HEK293T (cell line): ENCODE data around the gene CNKSR2.

Experiments used
- CTCF ChIA-PET: fragments of 350-600 bp; formaldehyde crosslinking; extraction: SDS; loops from one replicate; lab custom pipeline; 2021; ENCODE audit warnings: antibody characterized with exemption, inconsistent platforms; lab: Yijun Ruan, JAX
- POLR2A ChIA-PET: fragments of 350-600 bp; formaldehyde crosslinking; extraction: SDS; loops from one replicate; lab custom pipeline; 2020; ENCODE audit warnings: antibody characterized with exemption, inconsistent platforms; lab: Yijun Ruan, JAX
- DNase-seq: peaks from one replicate; pipeline ENCODE4 v3.0.0; 2012; ENCODE audit warnings: mixed read lengths; ENCODE audit errors: extremely low spot score
- ARNT ChIP-seq: fragments of 450-650 bp; IDR thresholded peaks from 2 replicates; pipeline ENCODE4 v1.6.1; 2017; ENCODE audit warnings: mild to moderate bottlenecking
- BHLHE40 ChIP-seq: fragments of 450-650 bp; IDR thresholded peaks from 2 replicates; pipeline ENCODE4 v1.6.1; 2016; ENCODE audit warnings: mild to moderate bottlenecking, moderate library complexity, borderline replicate concordance
- CTBP1 ChIP-seq: fragments of 450-650 bp; IDR thresholded peaks from 2 replicates; pipeline ENCODE4 v1.6.1; 2016; ENCODE audit warnings: borderline replicate concordance
- ELF4 ChIP-seq: fragments of 450-650 bp; IDR thresholded peaks from 2 replicates; pipeline ENCODE4 v1.6.1; 2017; ENCODE audit warnings: antibody characterized with exemption
- FOXA1 ChIP-seq: fragments of 450-650 bp; IDR thresholded peaks from 2 replicates; pipeline ENCODE4 v1.6.1; 2016; ENCODE audit warnings: mild to moderate bottlenecking
- FOXK2 ChIP-seq: fragments of 450-650 bp; IDR thresholded peaks from 2 replicates; pipeline ENCODE4 v1.6.1; 2016; ENCODE audit warnings: mild to moderate bottlenecking
- FOXM1 ChIP-seq: fragments of 450-650 bp; IDR thresholded peaks from 2 replicates; pipeline ENCODE4 v1.6.1; 2017; ENCODE audit warnings: mild to moderate bottlenecking, borderline replicate concordance
- HDGF ChIP-seq: fragments of 450-650 bp; IDR thresholded peaks from 2 replicates; pipeline ENCODE4 v1.6.1; 2017; ENCODE audit warnings: antibody characterized with exemption, borderline replicate concordance
- L3MBTL2 ChIP-seq: fragments of 450-650 bp; conservative IDR thresholded peaks from 2 replicates; pipeline ENCODE4 v1.6.1; 2016; ENCODE audit warnings: mild to moderate bottlenecking
- LEF1 ChIP-seq: fragments of 450-650 bp; IDR thresholded peaks from 2 replicates; pipeline ENCODE4 v1.6.1; 2017; ENCODE audit warnings: mild to moderate bottlenecking, borderline replicate concordance
- NFRKB ChIP-seq: fragments of 450-650 bp; IDR thresholded peaks from 2 replicates; pipeline ENCODE4 v1.6.1; 2016; ENCODE audit warnings: mild to moderate bottlenecking, moderate library complexity
- SP1 ChIP-seq: fragments of 450-650 bp; IDR thresholded peaks from 2 replicates; pipeline ENCODE4 v1.6.1; 2017
- SUZ12 ChIP-seq: fragments of 450-650 bp; IDR thresholded peaks from 2 replicates; pipeline ENCODE4 v1.6.1; 2016; ENCODE audit warnings: mild to moderate bottlenecking
- TARDBP ChIP-seq: fragments of 450-650 bp; IDR thresholded peaks from 2 replicates; pipeline ENCODE4 v1.6.1; 2016
- ZNF384 ChIP-seq: fragments of 450-650 bp; IDR thresholded peaks from 2 replicates; pipeline ENCODE4 v1.6.1; 2016
- TF ChIP-seq, protein P1 (sequence below): fragments of 450-650 bp; IDR thresholded peaks from 2 replicates; pipeline ENCODE4 v1.6.1; 2016

The CNKSR2 gene

DNA sequence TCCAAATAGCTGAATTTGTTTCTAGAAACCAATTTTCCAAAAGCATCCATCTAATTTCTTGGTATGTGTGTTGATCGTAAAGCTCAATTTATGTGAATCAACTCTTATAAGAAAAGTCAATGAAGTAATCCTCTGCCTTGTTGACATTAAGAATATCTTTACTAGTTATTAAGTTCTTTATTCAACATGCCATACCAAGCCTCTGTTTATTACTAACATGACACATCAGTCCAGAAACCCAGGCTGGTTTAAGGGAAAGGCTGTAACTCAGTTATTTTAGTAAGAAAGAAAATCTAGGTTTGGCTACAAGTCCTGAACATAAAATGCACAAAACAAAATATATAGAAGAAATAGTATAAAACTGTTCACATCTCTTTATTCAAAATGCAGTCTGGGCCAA is 235.9 kb downstream of the CNKSR2 start:
- TF ChIP-seq SUZ12 (no peak), BHLHE40 (no peak), FOXM1 (no peak), SP1 (no peak), ARNT (no peak), FOXK2 (no peak), L3MBTL2 (no peak)
- TF ChIP-seq, protein P1, sequence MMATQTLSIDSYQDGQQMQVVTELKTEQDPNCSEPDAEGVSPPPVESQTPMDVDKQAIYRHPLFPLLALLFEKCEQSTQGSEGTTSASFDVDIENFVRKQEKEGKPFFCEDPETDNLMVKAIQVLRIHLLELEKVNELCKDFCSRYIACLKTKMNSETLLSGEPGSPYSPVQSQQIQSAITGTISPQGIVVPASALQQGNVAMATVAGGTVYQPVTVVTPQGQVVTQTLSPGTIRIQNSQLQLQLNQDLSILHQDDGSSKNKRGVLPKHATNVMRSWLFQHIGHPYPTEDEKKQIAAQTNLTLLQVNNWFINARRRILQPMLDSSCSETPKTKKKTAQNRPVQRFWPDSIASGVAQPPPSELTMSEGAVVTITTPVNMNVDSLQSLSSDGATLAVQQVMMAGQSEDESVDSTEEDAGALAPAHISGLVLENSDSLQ: no peak
- ChIA-PET POLR2A (no interaction called here), CTCF (no interaction called here)
- no peak for DNase-seq

DNA sequence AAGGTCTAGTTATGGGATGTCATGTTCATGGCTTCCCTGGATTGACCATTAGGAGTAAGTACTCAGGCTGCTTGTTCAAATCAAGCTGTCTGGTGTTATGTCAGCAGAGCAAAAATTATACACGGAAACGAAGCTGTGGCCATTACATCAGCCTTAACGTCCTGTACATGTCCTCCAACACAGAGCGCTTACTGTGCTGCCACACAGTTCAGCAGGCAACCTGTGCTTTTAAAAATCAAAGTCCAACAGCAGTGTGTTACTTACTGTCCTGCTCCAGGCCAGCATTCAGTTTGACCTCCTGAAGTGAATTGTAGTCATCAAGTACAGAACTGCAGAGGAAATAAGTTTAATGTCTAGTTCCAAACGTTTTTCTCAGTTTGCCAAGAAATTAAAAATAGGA is 237.9 kb downstream of the CNKSR2 start:
- ChIA-PET CTCF (no interaction called here), POLR2A (no interaction called here)
- no peak for TF ChIP-seq FOXA1
- TF ChIP-seq, protein P1: no peak
- TF ChIP-seq BHLHE40: no peak
- TF ChIP-seq TARDBP: no peak
- no peak for TF ChIP-seq ELF4
- no peak for TF ChIP-seq SP1
- TF ChIP-seq LEF1: no peak
- no peak for TF ChIP-seq CTBP1
- TF ChIP-seq SUZ12: no peak
- no peak for TF ChIP-seq ZNF384
- no peak for TF ChIP-seq L3MBTL2
- no peak for TF ChIP-seq HDGF
- TF ChIP-seq FOXK2: no peak
- DNase-seq: no peak

DNA sequence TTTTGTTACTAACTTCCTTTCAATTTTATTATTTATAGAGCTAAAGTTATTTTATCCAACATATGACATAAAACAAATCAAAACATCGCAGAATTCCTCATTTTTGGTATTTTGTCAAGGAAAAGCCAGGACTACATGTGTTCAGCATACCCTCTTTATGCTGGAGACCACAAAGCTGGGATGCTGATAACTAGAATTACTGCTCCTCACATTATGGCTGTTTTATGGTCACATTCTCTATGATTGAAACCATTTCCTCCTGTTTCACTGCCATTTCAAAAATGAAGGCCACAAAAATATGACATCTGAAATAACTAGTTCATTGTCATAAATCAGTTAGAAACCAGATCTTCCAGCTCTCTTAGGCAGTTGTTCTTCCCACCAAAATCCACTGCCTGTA is 242.2 kb downstream of the CNKSR2 start:
- ChIA-PET CTCF (no interaction called here), POLR2A (no interaction called here)
- DNase-seq: no peak
- no peak for TF ChIP-seq FOXA1

DNA sequence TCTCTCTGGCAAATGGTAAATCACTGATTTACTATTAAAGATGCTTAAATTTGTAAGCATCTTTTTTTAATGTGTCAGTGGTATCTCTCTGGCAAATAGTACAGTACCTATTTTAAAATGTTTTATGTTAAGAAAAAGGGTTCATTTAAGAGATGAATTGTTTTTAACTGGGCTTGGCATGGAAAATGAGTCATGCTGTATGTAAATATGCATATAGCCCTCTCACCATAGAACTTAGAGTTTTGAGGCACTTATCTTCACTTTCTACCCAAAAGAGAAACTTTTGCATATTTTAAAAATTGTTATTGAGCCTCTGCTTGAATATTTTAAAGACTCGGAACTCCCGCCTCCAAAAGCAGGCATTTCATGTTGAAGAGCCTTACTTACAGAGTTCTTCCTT is 246.0 kb downstream of the CNKSR2 start:
- DNase-seq: no peak
- no peak for TF ChIP-seq L3MBTL2
- POLR2A ChIA-PET: no interaction called here
- CTCF ChIA-PET: no interaction called here

DNA sequence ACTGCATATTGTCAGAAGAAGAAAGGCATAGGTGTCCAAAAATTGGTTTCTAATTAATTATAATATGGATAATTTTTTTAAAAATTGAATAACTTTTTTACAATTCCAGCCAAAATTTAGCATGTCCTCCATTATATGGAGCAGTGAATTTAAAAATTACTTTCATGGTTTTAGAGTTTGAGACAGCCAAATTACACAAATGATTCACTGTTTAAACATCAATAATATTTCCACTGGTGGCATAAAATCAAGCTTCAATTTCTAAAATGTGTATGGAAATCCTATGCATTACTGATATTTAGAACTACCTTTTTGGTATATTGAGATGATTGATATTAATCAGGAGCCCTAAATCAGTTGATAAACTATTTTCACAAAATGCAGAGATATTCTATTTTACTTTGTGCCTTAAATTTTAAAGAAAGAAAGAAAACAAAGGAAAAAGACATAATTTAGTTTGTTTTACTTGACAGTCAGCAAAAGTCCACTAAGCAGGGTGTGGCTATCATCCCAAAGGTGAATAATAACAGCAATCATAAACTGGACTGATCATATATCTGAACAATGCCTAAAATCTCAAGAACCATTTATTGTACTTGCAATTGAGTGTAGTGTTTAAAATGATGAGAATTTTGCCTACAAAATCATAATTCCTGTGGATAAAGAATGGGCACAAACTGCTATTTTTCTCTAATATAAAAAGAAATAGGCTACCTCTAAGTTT is 249.7 kb downstream of the CNKSR2 start:
- ChIA-PET POLR2A (no interaction called here), CTCF (no interaction called here)
- TF ChIP-seq FOXM1 (no peak), HDGF (no peak), NFRKB (no peak), SUZ12 (no peak), LEF1 (no peak), FOXA1 (no peak), TARDBP (no peak), ZNF384 (no peak), FOXK2 (no peak), SP1 (no peak), ARNT (no peak), ELF4 (no peak), L3MBTL2 (no peak), CTBP1 (no peak), BHLHE40 (no peak)
- TF ChIP-seq, protein P1: no peak
- no peak for DNase-seq

DNA sequence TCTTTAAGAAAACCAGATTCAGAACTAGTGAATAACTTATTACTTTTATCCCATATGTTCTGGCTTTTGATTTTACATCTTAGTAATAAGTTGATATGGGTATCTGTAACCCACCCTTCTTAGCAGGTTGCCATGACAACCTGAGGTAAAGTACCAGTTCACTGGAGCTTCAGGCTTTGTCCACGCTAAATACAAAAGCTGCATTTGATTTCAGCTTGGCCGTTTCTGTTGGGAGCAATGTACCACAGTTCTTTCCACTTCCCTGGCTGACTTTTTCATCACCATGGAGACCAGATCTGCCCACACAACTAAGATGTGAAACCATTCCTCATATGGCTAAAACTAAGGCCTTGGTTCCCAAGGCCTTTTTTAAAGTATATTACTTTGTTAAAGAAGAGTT is 257.8 kb downstream of the CNKSR2 start:
- TF ChIP-seq FOXK2: no peak
- DNase-seq: no peak
- ChIA-PET POLR2A (no interaction called here), CTCF (no interaction called here)

DNA sequence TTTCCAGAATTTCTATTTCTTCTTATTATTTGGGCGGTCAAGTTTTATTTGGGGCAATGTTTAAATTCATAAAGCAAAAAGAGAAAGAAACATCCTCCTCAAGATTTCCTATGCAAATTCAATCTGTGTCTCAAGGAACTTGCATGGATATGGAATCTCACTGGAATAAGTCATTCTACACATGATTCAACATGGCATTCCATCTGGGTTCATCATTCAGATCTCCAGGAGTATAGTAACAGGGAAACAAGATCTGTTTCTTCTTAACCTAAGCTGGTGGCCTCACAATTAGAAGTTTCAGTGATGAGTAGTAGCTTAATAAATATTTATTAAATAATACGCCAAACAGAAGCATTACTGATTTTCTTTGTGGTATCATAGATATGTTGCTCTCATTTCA is 264.1 kb downstream of the CNKSR2 start:
- ChIA-PET POLR2A (no interaction called here), CTCF (no interaction called here)
- DNase-seq: no peak
- no peak for TF ChIP-seq LEF1
- no peak for TF ChIP-seq CTBP1
- no peak for TF ChIP-seq ARNT
- no peak for TF ChIP-seq L3MBTL2
- no peak for TF ChIP-seq HDGF
- no peak for TF ChIP-seq TARDBP
- no peak for TF ChIP-seq FOXA1
- TF ChIP-seq, protein P1: no peak
- no peak for TF ChIP-seq SUZ12
- no peak for TF ChIP-seq BHLHE40
- TF ChIP-seq FOXM1: no peak
- TF ChIP-seq NFRKB: no peak
- no peak for TF ChIP-seq ELF4
- no peak for TF ChIP-seq SP1
- TF ChIP-seq FOXK2: no peak
- TF ChIP-seq ZNF384: no peak
